NCI-H1048 (cell line): ENCODE data around the gene STRADA.
"Not testable (repeated sequence)": the region's sequence is repeated elsewhere in the genome, so short reads cannot be mapped to it uniquely, and the experiment has no call there.

Experiments
- DNase-seq: peaks from one replicate; lab custom pipeline; 2025; lab: John Stamatoyannopoulos, UW

STRADA gene

DNA sequence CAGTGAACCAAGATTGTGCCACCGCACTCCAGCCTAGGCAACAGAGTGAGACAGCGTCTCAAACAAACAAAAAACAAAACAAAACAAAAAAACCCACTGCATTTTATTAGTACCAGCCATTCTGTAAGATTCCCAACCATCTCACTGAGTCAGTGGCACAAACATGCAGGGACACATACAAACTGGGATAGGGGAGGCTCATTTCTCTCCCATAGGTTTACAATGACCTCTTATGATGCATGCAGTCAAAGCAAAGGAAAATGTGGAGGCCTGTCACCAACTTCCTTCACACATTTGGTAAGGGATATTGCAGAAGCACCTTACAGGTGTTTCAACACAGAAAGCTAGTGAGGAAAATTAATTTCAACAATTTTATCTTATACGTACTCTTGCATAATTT lies 12.4 kb upstream of the STRADA start:
- no peak for DNase-seq

DNA sequence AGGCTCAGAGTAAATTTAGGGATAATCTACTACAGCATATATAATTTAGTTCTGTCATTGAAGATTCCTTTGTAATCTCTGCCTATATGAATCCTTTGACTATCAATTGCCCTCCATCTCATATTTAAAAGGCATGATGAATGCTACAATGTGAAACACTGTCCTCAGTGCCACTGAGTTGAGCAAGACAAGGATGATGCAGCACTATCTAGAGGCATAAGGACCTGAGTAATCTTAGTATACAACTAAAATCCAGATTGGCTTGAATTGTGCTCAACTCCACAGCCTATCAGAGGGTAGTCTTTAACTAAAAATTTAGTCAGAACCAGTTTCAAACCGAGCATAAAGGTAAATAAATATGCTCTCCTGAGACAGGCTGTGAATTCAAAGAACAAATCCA lies 11.6 kb upstream of the STRADA start:
- DNase-seq = no peak

DNA sequence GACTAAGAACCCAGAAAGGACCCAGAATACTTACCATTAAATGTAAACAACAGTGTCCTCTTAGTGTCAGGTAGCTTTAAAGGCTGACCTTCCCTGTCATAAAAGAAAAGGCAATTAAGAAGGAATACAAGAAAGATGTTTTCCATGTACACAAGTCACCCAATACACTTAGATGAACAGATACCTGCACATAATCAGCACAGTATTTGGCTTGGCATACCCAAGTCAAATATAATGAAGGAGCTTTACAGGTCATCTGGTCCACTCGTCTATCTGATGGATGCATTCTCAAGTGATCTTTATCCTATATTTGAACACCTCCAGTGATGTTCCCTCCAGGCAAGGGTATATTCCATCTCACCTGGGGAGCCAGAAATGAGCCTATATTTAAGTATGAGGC lies 11.1 kb upstream of the STRADA start:
- no peak for DNase-seq

DNA sequence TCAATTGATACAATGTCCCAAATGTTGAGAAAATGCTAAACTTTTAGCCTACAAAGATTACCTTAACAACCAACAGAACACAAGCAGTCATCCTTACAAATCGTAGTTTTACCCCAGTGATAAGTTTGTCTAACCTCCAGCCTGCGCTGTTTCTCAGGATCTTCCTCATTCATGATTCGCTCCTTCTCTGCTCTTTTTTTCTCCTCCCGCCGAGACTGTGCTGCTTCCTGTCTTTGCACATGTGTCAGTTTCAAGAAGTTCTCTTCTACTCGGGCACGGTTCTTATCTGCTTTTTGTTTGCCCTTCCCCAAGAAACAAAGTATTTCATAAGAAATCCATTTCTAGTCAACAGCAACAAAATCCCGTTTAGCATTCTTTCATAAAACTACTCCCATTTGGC lies 10.2 kb upstream of the STRADA start:
- DNase-seq = no peak

DNA sequence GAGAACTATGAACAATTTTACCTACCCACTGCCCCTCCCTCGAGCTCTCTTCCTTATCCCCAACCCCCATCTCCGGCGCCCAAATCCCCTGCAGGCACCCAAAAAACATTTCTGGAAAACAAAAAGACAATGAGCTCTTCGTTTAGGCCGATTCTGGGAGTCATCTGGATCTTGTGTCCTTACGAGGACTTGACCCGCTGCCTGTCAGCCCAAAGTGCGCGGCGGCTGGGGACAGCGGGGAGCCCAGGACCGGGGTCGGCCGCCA lies 524 bp downstream of the STRADA start:
- no peak for DNase-seq

DNA sequence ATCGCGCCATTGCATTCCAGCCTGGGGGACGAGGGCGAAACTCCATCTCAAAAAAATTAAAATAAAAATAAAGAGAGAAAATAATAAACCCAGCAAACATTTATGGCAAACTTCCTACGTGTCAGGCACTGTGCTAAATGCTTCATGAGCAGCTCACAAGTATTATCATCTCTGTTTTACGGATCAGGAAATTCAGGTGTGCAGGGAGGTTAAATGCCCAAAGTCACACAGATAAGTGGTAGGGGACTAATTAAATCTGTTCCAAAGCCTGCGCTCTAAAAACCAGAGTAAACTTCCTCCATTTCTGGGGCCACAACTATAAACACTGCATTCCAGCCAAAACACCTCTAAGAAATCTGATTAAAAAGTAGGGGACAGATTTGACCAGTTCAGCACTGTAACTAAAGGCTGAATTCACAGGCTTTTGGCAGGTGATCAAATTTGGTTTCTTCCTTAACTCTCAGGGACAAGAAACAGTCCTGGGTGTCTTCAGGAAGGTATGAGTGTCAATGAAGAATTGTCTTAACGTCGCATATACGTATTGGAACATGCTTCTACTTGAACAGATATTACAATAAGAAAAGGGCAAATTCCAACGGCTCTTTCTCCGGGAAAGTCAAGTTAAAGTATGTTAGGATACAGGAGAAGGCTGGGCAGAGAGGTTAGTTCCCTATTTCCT lies 996 bp downstream of the STRADA start:
- DNase-seq = no peak

DNA sequence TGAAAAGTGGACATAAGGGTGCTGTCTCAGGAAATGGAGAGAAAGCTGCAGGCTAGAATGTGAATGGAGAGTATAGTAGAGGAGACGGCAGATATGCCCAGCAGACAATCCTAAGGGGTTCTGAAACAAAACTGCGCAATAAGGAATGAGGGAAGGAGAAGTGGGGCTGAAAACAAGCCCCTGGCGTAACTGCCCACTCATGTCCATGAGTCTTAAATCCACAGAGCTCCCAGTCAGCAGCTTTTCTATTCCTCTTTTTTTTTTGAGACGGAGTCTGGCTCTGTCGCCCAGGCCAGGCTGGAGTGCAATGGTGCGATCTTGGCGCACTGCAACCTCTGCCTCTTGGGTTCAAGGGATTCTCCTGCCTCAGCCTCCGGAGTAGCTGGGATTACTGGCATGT lies 5.9 kb downstream of the STRADA start:
- DNase-seq = no peak

DNA sequence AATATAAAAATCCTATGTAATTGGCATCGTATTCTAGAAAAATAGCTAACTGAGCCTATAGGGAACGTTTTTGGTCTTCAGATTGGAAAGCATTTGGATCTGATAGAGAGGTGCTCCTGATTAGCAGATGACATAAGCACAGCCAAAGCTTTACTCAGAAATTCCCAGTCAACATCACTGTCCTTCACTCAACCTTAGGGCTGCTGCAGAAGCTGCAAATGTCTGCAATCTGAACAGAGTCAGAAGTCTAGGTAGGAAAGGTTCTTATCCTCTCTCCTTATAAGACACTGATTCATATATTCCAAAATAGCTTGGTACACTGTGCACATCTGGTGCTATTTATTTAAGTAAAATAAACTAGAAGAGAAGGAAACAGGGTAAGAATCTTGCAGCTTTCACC lies 19.2 kb downstream of the STRADA start:
- DNase-seq = no peak

DNA sequence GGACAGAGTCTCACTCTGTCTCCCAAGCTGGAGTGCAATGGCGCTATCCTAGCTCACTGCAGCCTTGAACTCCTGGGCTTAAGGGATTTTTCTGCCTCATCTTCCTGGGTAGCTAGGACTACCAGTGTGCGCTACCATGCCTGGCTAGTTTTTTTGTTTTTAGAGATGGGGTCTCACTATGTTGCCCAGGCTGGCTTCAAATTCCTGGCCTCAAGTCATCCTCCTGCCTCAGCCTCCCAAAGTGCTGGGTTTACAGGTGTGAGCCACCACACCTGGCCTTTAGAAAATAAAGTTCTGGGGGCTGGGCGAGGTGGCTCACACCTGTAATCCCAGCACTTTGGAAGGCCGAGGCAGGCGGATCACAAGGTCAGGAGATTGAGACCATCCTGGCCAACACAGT lies 21.4 kb downstream of the STRADA start:
- DNase-seq = not testable (repeated sequence)

DNA sequence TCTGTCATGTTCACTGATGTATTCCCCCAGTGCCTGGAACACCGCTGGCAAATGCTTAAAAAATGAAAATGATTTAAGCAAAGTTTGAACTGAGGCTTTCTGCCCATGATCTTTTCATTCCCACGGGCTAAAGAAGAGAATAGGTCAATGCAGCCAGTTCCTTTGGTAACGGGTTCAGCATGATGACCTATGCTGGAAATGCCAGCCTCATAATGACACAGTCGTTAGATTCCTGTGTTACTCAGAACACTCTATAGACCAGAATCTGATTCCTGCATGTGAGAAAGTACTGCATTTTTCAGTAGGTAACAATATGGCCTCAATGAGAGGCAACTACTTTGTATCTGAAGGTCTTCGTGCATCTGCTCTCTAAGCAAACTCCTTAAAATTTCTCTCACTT lies 22.6 kb downstream of the STRADA start:
- no peak for DNase-seq

DNA sequence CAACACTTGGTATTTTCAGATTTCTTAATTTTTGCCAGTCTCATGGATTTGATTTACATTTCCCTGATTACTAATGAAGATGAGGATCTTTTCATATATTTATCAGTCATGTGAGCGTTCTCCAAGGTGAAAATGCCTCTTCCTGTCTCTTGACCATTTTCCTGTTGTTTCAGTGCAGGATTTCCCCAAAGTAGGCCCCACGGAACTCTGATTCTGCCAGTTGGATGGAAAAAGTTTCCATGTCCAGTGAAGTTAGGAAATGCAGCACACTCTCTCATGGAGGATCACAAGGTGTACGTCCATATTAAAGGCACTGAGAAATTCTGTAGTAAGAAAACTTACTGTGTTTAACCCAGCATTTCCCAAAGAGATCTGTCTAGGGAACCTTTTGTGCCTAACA lies 25.2 kb downstream of the STRADA start:
- DNase-seq = no peak

DNA sequence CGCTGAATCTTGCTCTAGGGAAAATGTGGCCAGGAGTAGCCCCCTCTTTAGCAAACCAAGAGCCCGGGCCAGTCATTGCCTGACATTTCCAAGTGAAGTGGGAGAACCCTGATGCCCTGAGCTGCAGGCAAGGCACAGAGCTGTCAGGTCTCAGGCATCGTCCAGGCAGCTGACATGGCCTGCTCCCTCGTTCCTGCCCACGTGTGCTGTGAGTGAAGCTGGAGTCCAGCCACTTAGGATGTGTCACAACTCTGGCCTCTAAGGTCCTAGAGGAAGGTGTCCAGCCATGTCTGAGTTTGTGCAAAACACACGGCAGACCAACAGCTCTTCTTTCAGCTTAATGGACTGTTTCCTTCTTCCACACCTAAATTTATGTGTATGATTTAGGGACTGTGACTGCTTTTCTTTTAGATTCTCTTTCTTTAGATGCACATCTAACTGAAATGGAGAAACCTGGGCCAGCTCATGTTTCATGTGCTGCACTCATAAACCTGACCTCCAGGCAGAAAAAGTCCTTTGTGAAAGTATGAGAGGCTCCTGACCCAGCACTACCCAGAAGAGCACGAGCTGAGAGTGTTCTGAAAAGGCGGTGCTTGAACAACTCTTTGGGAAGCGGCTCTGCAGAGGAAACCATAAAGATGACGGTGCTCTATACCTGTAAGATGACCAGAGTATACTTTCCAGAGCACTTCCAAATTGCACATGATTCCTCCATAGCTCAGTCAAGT lies 26.9 kb downstream of the STRADA start:
- DNase-seq = no peak

DNA sequence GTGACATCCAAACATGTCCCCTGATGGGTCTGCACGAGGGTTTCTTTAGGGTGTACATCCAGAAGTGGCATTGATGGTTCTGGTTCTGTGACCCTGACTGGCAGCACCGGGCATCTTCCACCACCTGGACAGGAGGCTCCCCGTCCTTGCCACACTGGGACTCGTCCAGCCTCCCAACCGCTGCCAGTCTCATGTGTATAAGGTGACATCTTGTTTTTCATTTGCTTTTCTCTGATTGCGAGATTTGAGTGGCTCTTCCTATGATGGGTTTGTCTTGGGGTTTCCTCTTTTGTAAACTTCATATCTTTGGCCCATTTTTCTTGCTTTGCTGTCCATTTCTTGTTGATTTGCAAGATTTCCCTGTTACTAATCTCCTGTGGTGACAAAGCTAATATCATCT lies 32.5 kb downstream of the STRADA start:
- DNase-seq = no peak

DNA sequence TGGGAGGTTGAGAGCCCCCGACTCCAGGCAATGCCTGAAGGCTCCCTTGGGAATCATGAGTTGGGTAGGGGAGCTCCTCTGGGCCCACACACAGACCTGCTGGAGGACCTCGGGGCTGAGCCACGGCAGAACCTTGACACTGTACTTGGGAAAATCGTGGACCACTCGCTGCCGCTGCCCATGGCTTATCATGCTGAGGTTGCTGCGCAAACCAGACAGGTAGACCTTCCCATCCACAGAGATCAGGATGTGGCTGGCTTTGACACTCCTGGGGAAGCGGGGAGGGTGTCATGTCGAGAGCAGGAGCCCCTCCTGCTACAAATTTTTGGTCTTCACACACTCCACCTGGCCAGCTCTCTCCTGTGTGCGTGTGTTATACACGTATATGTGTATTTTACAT lies 34.4 kb downstream of the STRADA start:
- no peak for DNase-seq

DNA sequence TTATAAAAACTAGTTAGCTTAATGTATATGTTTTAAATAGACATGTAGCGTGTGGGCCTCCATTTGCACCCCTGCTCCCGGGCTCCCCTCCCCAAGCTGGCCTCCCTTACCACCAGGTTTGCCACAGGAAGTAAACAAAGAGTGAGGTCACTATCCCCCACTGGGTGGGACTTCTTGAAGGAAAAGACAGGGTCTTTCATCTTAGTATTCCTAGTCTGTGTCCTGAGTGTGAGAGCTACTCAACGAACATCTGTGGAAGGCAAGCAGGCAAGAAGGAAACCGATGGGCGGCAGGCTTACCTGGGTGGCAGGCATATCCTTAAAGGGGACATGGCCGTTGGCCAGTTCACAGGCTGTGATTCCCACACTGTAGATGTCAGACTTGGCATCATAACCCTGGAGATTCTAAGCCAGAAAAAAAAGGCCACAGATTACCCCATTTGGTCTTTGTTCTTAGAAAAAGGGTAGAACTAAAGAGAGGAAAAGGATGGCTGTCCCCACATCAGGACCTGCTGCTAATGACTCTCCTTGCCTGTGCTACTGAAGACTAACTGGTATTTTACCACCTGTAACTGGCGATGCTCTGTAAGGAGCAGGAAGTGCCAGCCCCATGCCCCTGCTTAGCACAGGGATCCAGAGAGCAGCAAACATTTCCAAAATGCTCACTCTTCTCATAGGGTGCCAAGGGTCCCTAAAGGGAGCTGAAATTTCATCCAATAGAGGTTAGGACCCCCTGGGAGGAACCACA lies 35.1 kb downstream of the STRADA start:
- no peak for DNase-seq

DNA sequence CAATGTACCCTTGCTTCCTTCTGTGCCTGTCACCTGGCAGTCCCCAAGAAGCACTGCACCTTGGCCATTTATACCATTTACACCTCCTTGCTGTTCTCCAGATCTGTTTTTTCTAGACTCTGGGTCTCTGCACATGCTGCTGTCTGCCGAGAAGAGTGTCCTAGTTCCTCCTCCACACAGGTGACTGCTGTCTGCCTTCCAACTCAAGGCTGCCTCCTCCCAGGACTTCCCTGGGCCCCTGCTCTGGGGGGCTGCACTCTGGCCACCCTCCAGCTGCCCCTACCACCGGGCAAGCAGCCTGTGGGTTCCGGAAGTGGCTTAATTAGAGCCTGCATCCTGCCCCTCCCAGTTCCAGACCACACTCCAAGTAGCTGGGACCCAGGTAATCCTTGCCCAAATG lies 35.9 kb downstream of the STRADA start:
- DNase-seq = no peak

DNA sequence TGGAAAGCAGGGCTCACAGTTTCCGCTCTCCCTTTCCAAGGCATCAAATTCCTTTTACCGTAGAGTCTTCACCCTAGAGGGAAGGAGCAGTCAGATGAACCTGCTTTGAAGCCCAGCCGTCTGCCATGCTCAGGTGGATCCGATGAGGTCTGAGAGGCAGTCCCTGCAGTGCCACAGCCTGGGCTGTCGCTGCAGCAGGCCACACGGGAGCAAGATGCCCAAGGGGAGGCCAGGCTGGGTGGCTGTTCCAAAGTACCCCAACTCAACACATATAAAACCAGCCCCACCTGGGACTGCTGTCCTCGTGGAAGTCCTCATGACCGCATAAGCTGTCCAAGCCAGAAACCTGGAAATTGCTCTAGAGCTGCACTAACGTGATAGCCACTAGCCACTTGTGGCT lies 36.8 kb downstream of the STRADA start:
- DNase-seq = no peak

DNA sequence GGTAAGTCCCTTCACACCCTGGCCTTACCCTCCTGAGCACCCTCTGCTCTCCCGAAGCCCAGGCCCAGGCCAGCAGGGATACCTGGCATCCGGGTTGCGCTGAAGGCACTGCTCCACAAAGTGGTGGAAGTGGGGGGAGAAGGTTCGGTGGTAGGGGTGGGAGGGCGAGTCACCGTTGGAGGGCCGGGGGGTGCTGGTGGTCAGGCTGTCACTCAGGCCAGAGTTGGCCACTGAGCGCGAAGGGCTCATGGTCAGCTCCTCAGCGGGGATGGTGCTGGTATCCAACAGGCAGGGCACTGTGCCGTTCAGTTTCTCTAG lies 37.4 kb downstream of the STRADA start:
- DNase-seq = no peak

DNA sequence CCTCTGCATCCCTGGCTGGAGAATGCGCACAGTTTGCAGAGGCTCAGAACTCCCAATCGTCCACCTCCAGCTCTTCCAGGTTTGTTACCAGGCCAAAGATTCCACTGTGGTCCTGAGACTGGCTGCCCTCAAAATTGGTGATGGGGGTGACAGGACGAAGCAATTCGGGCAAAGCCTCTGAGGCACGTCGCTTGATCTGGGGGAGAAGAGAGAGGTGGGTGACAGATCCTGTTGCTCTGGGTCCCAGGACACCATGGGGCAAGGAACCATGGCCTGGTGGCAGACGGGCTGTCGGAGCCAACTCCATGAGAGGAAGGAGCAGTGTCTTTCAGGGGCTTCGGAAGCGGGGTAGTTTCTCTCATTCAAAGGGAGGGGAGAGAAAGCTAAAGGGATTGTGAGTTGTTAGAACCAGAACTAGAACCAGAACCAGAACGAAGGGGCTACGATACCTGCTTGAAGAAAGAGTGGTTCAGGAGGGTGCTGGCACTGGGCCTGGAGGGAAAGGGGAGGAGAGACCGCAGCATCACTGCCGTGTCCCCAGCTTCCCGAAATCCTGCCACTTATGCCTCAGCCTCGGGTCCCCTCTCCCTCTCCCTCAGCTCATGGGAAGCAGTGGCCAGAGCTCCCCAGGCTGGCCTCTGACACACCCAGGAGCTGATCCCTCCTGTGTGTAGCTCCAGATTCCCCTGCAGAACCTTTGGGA lies 37.9 kb downstream of the STRADA start:
- DNase-seq = no peak

DNA sequence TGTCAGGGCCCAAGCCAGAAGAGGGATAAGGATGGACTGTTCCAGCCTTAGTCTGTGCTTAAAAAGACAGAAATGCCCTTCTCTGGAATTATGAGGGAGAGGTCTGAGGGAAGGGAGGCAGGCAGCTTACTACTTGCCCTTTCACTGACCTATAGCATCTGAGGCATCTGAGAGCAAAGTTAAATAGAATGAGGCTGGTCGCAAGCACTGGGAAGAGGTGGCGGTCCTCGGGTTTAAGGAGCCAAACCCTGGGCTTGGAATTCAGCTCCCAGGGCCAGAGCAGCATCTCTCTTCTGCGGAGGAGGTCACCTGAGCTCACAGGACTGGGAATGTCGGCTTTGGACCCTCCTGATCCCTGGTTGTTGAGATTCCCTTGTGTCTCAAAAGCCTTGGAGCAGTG lies 38.6 kb downstream of the STRADA start:
- DNase-seq = no peak

DNA sequence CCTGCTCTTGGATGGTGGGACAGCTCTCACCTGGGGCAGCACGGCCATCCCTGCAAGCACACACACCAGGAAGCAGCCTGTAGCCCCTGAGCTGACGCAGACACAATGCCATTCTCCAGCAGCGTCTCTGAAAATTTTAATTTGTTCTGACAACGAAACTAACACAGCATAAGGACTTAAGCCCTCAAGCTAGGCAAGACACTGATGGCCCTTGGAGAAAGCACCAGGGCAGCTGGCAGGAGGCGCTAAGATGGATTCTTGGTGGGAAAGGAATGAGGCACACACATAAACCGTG lies 38.9 kb downstream of the STRADA start:
- no peak for DNase-seq

DNA sequence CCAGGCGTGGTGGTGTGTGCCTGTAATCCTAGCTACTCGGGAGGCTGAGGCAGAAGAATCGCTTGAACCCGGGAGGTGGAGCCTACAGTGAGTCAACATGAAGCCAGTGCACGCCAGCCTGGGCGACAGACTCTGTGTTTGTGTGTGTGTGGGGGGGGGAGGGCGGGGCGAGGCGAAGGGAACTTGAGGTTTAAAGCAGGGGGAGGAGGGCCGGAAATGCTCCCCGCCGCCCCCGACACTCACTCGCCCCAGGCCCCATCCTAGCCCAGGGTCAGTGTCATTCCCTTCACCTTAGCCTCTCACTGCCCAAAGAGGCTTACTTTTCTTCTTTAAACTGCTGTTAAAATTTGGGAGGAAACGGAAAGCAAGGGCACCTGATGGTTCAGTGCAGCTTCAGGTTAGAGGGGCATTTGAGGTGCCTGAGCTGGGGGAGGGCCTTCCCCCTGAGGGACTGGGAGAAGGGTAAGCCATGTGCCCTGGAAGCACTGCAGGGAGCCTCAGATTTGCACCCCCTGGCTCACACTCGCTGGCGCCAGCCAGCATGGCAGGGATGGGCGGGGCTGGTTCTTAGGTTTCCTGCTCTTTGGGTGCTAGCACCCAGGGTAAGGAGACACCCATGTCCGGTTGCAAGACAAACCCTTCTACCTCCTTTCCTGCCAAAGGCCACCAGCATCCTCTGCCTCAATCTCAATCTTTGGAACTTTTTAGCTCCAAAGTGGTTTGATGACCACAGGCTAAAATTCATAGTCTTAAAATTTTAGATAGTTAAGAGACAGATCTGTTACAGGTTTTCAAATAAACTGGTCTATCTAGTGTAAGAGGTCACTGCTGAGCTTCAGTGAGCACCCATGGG lies 39.5 kb downstream of the STRADA start:
- no peak for DNase-seq

DNA sequence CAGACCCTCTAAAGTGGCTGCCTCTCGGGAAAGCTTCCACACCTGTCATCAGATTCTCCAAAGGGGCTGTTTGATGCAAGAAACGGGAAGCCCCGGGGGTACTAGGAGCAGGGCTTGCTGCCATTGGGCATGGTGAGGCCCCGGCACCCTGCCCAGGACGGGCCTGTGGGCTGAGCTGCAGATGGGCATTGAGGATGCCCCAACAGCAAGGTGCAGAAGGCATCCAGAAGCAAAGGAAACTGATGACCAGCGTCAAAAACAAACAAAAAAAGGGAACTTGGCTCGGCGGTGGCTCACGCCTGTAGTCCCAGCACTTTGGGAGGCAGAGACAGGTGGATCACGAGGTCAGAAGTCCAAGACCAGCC lies 40.2 kb downstream of the STRADA start:
- DNase-seq = no peak
